T follicular helper cell (primary cell): ENCODE data around the gene MACROH2A2.

Source experiments
- DNase-seq: peaks from one replicate; pipeline ENCODE4 v3.0.0-alpha.2; 2020; ENCODE audit warnings: low read depth

The MACROH2A2 gene

DNA sequence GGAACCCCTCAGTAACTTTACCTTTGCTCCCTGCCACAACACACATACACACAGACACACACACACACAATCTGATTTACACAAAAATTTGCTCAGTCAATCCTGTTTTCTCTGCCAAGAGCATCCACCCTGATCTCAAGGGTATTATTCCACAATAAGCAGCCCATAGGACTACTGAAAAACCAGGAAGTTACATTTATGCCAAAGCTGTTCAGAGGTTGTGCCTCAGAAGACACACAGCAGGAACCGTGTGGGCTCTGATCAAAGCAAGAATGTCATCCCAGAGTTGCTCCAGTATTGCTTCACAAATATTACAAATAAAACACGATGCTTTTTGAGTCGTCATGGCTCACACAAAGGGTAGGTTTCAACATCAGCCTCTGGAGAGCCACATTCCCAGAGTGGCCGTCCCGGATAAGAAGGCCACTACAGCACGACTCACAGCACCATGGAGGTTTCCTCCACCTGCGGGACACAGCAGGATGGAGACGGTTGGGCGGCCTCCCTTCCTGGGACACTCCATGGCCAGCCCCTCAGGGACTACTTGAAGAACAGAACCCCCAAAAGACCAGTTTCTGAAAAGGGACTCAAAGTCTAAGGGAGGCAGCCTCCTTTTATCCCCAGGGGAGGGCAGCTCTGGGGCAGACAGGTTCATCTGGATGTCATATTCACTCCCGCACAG is 78.4 kb downstream of the MACROH2A2 start:
- no peak for DNase-seq

DNA sequence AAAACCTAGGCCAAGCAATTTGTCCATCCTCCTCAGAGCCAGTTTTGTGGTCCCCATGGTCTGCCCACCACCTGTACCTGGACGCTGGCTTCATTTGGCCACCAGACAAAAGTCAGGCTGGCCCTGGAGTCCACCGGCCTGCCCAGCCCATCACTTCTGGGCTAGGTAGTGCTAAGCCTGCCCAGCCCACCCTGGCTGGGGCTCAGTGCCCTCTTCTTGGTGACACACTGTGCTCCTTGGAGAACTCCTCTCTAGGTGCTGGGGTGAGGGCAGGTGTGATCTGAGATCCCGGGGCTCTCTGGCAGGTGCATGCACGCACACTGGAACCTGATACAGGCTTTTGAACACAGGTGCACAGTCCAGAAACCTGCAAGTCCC is 78.9 kb downstream of the MACROH2A2 start:
- DNase-seq = no peak

DNA sequence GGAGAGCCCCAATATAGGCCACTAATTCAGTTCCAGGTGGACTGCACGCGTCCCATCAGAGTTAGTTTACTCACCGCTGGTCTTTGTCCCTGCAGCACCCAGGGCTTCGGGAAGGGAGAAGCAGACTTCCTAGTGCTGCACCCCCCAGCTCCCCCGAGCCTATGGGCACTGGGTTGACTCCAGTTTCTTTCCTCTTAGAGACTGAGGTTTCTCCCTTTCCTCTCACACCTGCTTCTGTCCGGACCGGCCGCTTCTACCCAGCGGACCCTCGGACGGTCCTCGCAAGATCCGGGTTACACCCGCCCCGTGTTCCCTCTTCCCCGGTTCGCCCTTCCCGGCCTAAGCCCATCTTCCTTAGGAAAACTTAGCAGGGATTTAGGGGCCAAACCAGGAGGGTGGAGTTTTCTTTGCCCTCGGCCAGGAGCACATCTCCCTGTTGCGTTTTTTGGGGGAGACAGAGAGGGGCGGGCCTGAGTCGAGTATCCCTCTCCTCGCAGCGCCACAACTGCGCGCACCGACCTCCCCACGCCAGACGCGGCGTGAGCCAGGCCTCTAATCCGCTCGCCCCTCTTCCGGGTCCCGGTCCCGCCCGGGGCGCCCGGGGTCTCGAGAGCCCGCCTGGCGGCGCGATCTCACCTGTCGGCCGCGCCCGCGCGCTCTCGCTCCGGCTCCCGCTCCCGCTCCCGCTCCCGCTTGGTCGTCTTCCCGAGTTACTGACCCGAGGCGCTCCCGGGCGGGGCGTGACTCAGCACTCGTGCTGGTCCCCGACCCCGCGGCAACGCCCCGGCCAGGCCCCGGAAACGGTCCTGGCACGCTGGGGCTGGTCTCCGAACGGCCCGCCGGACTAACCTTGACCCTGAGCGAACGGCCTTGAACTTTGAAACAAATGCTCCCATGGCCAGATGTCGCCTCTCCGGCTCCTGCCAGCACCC is 79.7 kb downstream of the MACROH2A2 start, which contains the start of gene AIFM2:
Gene AIFM2 (minus strand): TSS at position 728 of the 932 bp plus-strand sequence. CDS start 8,741 bp downstream, outside the sequence.
- peak; percentile 14 for DNase-seq

DNA sequence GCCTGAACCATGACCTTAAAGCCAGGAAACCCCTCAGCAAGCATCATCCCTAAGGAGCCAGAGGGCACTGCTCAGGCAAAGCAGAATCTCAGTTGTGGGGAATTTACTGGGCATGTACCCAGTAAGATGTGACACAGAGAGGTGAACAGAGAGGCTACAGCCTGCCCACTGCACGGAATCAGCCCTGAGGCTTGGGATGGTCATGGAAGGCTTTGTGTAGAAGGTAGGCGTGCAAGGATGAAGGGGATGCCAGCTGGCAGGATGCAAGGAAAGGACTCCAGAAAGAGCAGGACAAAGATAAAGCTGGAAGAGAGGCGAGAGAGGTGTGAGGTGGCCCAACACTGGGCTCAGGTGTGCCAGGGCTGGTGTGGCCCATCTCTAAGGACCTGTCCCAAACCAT is 82.4 kb downstream of the MACROH2A2 start:
- DNase-seq = no peak

DNA sequence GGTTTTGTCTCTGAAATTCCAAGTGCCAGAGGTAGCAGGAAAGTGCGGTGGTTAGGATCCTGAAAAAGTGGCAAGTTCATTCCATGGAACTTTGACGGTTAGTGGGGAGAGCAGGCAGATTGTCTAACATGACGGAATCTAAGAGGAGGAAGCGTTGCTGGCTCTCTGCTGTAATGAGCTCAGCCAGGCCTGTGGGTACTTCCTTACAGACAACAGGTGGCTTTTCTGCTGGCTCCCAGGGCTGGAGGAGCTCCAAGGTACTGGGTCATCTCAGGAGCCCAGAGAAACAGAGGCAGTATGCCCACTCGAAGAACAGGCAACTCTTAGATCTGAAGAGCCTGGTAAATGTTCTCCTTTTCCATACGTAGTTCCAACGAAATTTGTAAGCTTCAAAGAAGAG is 83.0 kb downstream of the MACROH2A2 start:
- no peak for DNase-seq

DNA sequence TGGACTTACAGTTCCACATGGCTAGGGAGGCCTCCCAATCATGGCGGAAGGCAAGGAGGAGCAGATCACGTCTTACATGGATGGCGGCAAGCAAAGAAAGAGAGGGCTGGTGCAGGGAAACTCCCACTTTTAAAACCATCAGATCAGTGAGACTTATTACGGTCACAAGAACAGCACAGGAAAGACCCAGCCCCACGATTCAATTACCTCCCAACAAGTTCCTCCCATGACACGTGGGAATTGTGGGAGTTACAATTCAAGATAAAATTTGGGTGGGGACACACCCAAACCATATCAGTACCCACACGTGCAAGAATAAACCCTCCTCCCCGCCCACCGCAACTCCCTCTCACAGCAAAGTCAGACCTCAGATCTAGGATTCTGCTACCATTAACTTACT is 84.5 kb downstream of the MACROH2A2 start:
- DNase-seq = no peak

DNA sequence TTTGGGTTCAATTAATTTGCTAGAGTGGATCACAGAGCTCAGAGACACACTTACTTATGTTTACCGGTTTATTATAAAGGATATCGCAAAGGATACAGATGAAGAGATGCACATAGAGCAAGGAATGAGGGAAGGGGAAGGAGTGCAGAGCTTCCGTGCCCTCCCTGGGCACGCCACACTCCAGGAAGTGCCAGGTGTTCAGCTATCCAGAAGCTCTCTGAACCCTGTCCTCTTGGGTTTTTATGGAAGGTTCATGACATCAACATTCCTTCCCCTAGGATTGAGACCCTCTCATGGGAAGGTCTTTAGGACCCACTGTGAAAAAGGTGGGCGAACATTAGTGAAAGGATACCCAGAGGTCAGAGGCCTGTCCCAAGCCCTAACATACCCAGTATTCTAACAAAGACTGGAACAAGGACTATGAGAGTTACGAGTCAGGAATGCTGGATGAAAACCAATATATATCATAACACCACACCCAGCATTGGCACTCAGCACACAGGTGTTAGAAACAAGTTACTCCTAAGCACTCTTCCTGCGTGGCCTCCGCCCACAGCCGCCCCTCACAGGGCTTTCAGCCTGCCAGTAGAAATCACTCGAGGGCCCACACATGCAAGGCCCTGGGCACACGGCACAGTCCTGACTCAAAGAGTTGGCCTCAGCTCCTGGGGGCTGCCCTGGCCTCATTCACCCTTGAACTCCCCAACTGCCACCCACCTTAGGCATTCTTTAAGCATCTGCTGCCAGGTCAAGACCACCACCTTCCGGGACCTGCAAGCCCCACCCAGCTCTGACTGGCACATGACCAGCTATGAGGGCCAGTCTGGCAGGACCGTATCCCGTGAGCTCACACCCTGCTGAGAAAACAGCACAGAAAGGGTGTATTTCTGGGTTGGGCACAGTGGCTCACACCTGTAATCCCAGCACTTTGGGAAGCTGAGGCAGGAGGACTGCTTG is 85.6 kb downstream of the MACROH2A2 start:
- DNase-seq = no peak

DNA sequence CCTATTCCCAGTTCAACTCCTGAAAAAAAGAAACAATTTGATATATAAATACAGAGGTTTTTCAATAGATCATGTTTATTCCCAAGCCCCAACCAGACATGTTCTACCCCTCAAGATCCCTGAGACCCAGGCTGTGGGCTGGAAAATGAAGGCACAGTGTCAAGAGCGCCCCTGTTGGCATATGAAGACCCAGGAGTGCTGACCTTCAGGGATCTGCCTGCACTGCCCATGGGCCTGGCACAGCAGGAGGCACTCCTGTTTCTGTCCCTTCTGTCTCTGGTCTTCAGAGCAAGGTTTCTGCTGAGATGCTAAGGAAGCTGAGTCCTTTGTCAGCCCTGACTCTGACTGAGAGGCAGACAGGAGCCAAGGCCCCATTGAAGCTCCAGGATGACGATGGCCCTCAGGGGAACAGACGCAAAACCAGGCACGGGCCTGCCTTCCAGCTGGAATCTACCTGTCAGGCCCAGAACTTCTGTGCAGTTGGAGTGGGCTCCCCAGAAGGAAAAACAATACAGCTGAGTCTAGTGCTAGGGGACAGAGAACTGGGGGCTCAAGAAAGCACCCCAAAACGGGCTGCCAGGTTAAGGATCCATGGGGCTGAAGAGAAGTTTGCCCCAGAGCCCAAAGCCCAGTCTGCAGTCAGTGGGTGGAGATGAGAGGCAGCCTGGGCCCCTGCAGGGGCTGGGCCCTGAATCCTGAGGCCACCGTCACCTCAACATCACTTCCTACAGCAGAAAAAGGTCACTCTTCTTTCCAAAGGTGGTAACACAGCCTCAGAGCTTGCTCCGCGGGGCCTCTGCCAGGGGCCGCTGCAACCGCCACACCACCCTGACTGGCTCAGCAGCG is 86.7 kb downstream of the MACROH2A2 start:
- no peak for DNase-seq

DNA sequence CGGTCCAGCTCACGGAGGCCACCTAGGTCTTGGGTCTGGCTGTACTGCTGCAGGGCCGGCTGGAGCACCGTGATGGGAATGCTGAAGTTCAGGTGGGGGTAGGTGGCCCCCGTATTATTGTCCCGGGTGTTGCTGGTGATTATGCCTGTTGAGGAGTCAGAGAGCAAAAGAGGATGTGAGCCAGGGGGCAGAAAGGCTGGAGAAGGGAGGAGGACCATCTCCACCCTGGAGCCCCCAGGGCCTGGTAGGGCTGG is 87.3 kb downstream of the MACROH2A2 start:
- no peak for DNase-seq

DNA sequence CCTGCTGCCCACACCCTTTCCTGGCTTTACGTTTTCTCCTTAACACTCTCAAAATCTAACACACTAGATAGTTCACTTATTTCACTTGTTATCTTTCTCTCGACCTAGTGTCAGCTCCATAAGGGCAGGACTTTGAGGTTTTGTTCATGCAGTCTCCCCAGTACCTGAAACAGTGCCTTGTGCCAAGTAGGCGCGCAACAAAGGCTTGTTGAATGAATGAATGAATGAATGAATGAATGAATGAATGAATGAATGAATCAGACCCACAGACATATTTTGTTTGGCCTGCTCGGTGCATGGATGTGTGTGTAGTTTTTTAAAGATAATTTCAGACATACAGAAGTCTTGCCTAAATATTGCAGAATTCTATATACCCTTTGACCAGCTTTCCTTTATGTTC is 87.7 kb downstream of the MACROH2A2 start:
- DNase-seq = no peak

DNA sequence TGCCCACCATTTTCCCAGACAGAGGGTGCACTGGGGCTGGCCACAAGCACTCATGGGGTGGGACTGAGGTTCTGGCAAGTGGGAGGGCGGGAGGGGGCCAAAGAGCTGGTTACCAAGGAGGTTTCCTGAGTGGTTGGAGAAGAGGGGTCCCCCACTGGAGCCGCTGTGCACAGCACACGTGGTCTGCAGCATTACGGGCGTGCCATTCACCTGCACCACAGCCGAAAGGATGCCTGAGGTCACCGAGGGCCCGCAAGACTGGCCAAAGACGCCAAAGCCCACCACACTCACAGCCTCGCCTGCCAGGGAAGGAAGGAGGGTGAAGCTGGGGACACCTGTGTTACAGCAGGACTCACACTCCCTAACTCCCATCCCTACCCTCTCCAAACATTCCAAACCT is 89.9 kb downstream of the MACROH2A2 start:
- no peak for DNase-seq

DNA sequence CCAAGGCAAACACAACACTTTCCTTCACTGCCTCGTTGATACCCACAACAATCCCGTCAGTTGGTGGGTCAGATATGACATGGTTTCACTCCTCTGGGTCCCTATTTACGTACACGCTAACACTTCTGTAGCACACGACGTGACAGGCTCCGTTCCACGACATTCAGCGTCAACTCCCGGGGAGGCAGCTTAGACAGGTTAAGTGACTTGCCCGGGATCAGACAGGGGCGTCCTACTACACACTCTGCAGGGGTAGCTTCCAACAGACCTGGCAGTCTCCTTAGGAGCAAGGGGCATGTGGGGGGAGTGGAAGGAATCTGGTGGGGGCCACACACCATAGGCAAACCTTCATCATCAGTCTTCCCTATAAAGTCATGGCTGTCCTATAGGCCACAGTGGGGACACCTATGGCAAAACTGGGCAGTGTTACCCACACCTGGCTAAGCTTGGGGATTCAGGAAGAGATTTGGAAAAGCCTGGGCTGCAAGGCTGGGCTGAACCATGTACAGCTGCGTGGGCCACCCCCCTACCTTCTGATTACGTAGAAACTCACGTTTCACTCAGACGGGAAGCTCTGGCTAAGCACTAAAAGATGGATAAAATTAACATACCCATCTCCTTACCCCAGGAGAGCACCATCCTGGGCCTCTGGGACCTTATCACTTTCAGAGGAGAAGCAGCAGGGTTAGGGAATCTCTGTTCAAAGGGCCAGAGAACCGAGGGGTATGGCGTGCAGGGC is 91.9 kb downstream of the MACROH2A2 start:
- no peak for DNase-seq

DNA sequence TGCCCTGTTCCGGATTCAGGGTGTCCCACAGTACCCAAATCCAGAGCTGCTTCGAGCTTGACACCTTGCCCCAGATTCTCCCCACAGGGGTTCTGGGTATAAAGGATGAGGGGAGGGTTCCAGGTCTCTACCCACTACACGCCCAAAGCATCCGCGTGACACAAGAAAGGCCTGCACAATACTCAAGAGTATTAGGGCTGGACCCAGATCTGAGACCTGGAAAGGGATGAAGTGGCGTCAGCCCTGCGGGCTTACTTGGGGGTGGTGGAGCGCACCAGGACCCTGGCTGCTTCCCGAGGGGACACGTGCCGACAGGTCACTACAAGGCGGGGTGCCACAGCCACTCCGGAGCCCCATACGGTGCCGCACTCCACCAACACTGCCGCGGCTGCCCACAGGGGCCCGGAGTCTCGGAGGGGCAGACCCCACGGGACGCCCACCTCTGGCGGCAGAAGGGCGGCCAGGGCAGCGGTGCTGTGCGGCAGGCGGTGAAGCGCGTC is 92.6 kb downstream of the MACROH2A2 start:
- DNase-seq = no peak

DNA sequence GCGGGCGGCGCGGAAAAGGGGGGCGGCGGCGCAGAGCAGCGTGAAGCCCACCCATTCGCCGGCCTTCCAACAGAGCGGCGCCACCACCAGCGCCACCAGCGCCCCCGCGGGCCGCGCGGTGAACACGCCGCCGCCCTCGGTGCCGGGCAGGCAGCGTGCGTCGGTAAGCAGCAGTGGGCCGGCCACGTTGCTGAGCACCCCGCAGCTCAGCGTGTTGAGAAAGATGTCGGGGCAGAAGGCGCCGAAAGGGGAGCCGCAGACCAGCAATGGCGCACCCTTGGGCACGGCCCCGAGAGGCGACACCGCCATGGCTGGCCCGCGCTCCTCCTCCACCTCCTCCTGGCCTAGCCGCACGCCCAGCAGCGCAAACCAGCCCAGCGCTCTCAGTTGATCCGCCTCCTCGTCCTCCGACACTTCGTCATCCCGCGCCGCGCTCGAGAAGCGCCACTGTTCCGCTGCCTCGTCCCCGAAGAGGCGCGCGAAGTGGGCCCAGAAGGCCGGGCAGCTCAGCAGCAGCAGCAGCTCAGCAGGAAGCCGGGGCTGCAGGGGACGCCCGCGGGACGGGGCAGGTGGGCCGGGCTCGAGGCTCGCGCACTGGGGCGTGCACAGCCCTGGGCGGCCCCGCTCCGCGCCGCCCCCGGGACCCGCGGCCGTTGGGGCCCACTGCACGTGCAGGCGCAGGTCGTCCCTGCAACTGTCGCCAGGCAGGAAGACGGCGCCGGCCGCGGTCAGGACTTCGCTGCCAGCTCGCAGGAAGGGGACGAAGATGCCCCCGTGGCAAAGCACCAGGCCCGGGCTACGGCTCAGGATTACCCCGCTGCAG is 93.2 kb downstream of the MACROH2A2 start:
- peak; percentile 64 for DNase-seq

DNA sequence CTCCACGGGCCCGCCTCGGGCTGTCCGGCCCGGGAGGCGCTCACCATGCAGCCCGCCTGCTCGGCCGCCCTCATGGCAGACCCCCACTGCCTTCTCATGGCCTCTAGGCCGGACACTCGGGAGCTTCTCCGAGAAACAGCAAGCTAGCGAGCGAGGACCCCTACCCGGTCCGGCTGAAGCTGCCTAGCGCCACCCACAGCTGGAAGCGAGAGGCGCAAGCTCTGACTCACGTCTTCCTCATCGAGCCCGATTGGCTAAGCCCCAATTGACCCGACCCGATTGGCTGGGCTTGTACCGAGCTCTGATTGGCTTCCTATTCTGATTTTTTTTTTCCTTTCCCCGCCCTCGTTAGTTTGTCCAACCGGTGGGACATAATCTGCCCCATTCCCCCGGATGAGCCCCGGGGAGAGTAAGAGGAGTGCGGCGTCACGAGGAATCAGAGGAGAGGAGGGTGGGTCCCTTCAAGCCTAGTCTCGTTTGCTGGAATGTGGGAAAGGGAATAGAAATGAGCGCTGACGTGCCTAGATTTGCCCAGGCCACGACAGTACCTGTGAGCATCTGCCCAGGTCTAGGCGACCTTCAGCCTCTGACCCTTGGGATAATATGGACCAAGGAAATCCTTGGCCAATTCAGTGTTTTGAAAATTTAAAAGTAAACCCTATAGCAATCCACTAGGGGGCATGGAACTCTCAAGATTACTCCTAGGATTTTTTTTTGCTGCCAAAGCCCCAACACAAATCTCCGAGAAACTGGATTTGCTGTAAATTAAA is 94.0 kb downstream of the MACROH2A2 start, which contains the start of gene TYSND1:
Gene TYSND1 (minus strand): TSS at position 212 of the 770 bp plus-strand sequence. CDS start 114 bp downstream, at position 98.
- DNase-seq = peak; percentile 90

DNA sequence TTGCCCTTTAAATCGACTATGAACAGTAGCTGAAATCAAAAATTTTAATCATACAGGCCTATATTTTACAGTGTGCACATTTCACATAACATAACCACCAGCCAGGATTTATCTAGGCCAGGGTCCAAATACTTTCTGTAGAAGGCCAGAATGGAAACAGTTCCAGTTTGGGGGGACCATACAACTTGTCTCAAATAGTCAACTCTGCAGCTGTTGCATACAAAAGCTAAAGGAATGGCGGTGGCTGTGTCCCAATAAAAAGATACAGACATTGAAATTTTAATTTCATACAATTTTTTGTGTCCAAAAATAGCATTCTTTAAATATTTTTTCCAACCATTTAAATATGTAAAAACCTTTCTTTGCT is 94.6 kb downstream of the MACROH2A2 start:
- DNase-seq = no peak

DNA sequence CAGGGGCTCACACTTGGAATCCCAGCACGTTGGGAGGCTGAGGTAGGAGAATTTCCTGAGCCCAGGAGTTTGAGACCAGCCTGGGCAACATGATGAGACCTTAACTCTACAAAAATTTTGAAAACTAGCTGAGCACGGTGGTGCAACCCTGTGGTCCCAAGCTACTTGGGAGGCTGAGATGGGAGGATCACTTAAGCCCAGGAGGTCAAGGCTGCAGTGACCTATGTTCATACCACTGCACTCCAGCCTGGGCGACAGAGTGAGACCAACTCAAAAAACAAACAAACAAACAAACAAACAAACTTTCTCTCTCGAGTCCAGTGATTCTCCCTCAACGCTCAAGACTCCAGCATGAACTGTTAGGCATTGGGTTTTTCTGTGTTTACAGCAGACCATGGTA is 95.9 kb downstream of the MACROH2A2 start:
- no peak for DNase-seq

DNA sequence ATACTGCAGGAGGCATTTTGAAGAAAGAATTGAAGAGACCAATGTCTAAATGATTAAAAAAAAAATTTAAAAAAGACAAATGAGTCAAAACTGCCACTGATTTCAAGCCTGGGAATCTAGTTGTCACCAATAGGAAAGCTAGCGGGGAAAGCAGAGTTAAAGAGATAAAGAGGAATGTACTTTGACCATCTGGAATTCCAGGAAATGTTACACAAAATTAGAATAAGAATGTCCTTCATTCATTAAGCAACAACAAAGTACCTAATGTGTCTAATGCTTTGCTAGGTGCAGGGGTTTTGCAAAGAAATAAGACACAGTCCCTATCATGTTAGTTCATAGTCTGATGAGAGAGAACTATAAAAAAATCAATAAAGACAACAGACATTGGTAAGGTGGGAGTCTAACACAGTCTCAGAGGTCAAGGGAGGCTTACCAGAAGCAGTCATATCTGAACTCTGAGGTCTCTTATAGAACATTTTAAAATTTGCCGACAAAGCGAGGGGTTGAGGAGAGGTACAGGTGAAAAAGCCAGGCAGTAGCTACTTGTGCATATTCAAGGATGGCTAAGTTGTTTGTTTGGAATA is 102.7 kb downstream of the MACROH2A2 start:
- no peak for DNase-seq
